NCI-H446 (cell line): ENCODE data around the gene ANO10.
"Not testable (repeated sequence)": the region's sequence is repeated elsewhere in the genome, so short reads cannot be mapped to it uniquely, and the experiment has no call there.

Experiments used
- DNase-seq, 2 experiments: peaks; one replicate each; lab custom pipeline; 2025; lab: John Stamatoyannopoulos, UW

ANO10 gene

GRCh38 chr3:43372007-43372740 is 249.6 kb downstream of the ANO10 start:
- no peak for DNase-seq

DNA sequence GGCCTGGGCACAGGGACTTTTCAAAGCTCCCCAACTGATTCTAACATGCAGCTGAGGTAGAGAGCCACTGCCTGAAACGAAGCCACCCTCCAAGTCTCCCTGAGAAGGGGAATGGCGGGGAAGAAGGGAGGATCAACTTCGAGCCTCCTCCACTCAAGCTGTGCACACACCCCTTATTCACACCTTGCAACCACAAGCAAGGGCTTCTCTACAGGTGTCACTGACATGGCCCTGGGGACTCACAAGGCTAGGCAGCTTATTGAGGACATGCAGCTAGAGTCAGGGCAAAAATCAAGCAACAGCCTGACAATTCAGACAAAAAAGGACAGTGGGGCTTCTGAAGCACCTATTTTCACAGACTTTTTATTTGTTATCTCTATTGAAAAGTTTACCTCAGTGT is 250.3 kb downstream of the ANO10 start:
- no peak for DNase-seq

GRCh38 chr3:43370293-43370980 is 251.4 kb downstream of the ANO10 start:
- no peak for DNase-seq

GRCh38 chr3:43369404-43370292 is 252.2 kb downstream of the ANO10 start:
- DNase-seq: no peak

DNA sequence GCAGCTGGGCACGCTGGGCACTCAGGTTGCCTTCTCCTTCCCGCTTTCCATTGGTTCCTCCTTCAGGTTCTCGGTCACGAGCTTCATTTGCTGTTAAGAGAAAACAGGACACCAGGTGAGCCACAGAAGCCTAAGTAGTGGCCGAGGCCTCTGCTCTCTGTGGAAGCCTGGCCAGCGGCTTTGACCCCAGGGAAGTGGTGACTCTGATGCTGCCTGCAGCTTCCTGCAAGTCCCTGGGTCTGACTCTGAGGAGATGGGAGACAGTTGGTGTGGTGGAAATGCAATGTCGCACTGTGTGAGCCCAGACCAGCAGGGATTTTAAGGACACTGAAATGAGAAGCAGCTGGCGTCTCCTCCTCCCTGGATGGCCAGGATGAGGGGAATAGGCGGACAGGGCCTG is 254.9 kb downstream of the ANO10 start:
- no peak for DNase-seq

- DNase-seq: no peak
Observed at GRCh38 chr3:43366481-43366880, 255.3 kb downstream of the ANO10 start.

DNA sequence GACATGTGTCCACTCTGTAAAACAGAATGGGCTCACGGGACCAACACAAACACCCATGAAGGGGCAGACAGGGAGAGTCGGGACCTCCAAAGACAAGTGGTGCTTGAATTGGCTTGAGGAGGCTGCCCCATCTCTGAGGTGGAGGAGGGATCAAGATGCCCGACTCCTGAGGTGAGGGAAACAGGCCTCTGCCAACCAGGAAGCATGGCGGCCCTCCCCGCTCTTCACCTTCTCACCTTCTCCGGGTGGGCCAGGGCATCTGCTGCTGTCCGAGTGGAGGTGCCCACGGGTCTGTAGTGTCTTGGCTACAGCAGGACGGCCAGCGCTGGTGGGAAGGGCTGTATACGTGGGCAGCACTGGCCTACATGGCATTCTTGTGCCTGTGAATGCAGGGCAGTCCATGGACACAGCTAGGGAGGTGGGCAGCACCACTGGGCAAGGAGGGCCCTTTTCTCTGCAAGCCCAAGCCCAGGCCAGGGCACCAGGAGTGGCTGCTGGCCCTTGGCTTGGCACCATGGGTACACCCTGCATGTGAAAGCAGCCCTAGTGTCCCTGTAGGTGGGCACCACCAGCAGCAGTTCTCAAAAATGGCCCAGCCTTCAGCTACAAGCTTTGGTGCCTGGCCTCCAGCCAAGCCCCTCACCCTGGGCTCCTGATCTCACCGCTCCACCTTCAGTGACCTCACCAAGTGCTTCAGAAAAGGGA is 256.1 kb downstream of the ANO10 start:
- no peak for DNase-seq

GRCh38 chr3:43364926-43365325 is 256.9 kb downstream of the ANO10 start:
- no peak for DNase-seq

GRCh38 chr3:43364494-43364893 is 257.3 kb downstream of the ANO10 start:
- DNase-seq: no peak

DNA sequence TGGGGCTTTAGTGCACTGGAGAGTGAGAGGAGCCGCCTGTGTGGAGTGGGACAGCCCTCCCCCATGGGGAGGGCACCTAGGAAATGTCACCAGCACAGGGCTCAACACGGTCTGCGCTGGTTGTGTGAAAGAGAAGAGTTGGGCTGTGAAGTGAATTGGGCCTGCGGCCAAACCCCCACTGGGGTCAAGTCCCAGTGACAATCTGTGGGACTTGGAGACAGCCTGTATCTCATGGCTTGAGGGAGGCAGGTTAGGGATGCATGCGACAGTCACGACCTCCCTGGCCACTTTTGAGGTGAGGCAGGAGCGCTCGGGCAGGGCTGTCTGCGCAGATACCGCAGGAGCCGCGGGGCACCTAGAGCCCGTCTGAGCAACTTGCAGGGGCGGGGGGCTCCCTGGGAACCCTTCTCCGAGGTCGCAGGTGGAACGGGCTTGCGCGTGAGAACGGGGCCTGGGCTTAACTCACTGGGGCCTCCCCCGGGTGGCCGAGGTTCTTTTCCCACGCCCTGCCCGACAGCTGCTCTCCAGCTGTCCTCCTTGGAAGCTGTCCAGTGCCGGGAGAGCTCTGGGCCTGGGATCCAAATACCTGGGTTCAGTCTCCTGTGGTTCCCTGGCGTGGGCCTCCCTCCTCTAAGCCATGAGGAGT is 258.1 kb downstream of the ANO10 start:
- DNase-seq: no peak

GRCh38 chr3:43362961-43363360 is 258.9 kb downstream of the ANO10 start:
- no peak for DNase-seq

- no peak for DNase-seq
Observed at GRCh38 chr3:43362183-43362582, 259.6 kb downstream of the ANO10 start.

DNA sequence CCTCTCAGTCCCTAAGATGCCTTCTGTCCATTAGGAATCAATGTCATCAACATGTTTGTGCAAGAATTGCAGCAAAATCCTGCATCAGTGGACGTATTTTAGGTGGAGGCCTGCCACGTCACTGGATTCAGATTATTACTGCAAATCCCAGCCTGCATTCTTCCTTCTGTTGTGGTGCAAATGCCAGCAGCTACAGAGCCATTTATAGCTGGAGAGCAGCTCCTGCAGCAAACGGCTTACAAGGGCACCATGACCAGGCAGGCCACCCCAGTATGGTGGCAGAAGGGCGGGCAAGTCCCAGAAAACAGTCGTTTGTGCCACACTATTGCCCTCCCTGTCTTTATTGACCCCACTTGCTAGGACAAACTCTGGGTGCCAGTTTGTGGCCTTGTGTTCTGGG is 260.7 kb downstream of the ANO10 start:
- DNase-seq: no peak

- DNase-seq: not testable (repeated sequence)
Observed at GRCh38 chr3:43356033-43356432, 265.8 kb downstream of the ANO10 start.

GRCh38 chr3:43353923-43354670 is 267.7 kb downstream of the ANO10 start:
- DNase-seq: no peak

DNA sequence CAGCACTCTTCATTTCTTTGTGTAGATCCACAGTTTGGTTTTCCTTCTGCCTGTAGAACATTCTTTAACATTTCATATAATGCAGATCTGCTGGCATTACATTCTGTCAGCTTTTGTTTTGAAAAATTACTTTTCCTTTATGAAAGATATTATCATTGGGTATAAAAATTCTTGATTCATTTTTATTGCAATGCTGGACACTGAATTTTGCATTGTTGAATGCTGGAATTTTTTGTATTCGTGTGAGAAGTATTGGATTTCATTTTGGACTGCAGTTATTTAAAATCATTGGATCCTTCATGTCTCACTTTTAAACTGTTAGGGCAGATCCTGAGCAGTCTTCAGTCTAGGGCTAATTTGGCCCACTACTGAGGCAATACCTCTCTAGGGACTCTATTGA is 268.4 kb downstream of the ANO10 start:
- DNase-seq: no peak

GRCh38 chr3:43349716-43350115 is 272.1 kb downstream of the ANO10 start:
- no peak for DNase-seq

- DNase-seq: no peak
Observed at GRCh38 chr3:43348852-43349574, 272.8 kb downstream of the ANO10 start.

DNA sequence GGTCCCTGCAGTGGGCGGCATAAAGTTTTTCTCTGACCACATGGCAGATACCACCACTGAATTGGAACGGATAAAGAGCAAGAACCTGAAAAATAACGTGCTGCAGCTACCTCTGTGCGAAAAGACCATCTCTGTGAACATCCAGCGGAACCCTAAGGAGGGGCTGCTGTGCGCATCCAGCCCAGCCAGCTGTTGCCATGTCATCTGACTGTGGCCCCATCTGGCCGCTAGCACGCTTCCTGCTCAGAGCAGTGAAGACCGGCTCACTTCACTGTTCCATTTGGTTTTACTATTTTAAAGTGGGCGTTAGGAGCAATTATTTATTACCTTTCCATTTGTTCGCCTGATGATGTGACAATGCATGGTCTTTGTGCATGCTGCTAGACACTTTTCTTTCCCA is 273.5 kb downstream of the ANO10 start:
- no peak for DNase-seq

GRCh38 chr3:43347774-43348173 is 274.0 kb downstream of the ANO10 start:
- DNase-seq: no peak
